Ascending aorta (tissue), 2 donors: ENCODE results near the gene CACNA2D2. TPM values are rescaled to one million over a fixed set of nuclear protein-coding genes. Genes with fewer than 3 reads are reported as not detected.
A peak's percentile ranks its signal among the peaks of the same experiment; 100 is the strongest.

ENCODE experiments used
- DNase-seq, 2 donors: peaks; one replicate each; pipeline ENCODE4 v3.0.0-alpha.2; 2019; ENCODE audit warnings: low spot score in 2 of 2
- H3K27ac ChIP-seq, 2 donors: fragments of 200-600 bp; sonication (generic); one replicate each; pipeline ENCODE4 v1.5.1; 2016 to 2017; ENCODE audit warnings: mild to moderate bottlenecking in 1 of 2
- H3K27me3 ChIP-seq: fragments of 200-600 bp; sonication (generic); one replicate; pipeline ENCODE4 v1.5.1; 2017
- H3K36me3 ChIP-seq, 2 donors: fragments of 200-600 bp; sonication (generic); one replicate each; pipeline ENCODE4 v1.5.1; 2016
- H3K4me1 ChIP-seq, 2 donors: fragments of 200-600 bp; sonication (generic); one replicate each; pipeline ENCODE4 v1.5.1; 2016 to 2017; ENCODE audit warnings: mild to moderate bottlenecking in 1 of 2
- H3K4me3 ChIP-seq, 2 donors: fragments of 200-600 bp; sonication (generic); one replicate each; pipeline ENCODE4 v1.5.1; 2016 to 2017; ENCODE audit warnings: mild to moderate bottlenecking in 1 of 2
- H3K9me3 ChIP-seq, 2 donors: fragments of 200-600 bp; sonication (generic); one replicate each; pipeline ENCODE4 v1.5.1; 2016
- intact Hi-C: fragments of 100-400 bp; cut with DNase I; formaldehyde crosslinking; loops from one replicate; pipeline ENCODE4 v1.15.1; 2023
- total RNA-seq: library from RNA; depleted of rRNA; stranded (reverse); fragments of >200 nt; gene quantifications from one replicate; pipeline ENCODE4 v1.1.0, GENCODE V29; 2016
- TF ChIP-seq, protein P1 (sequence below), 3 experiments: fragments of 200-600 bp in 2 of 3; fragments of 450-650 bp in 1 of 3; sonication (generic) in 2 of 3; IDR thresholded peaks; one replicate each; pipeline ENCODE4 v1.5.1; 2016 to 2019; ENCODE audit warnings: antibody characterized with exemption in 3 of 3, mild to moderate bottlenecking in 1 of 3, moderate library complexity in 1 of 3

Gene CACNA2D2
- total RNA-seq, 1 donor from 2014 or later, result 0.85 TPM

GRCh38 chr3:50536471-50537180 lies 33.2 kb upstream of the CACNA2D2 start:
- H3K4me1 ChIP-seq, result no peaks in the 10 kb centered on the region
- TF ChIP-seq, protein P1, sequence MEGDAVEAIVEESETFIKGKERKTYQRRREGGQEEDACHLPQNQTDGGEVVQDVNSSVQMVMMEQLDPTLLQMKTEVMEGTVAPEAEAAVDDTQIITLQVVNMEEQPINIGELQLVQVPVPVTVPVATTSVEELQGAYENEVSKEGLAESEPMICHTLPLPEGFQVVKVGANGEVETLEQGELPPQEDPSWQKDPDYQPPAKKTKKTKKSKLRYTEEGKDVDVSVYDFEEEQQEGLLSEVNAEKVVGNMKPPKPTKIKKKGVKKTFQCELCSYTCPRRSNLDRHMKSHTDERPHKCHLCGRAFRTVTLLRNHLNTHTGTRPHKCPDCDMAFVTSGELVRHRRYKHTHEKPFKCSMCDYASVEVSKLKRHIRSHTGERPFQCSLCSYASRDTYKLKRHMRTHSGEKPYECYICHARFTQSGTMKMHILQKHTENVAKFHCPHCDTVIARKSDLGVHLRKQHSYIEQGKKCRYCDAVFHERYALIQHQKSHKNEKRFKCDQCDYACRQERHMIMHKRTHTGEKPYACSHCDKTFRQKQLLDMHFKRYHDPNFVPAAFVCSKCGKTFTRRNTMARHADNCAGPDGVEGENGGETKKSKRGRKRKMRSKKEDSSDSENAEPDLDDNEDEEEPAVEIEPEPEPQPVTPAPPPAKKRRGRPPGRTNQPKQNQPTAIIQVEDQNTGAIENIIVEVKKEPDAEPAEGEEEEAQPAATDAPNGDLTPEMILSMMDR (IDR thresholded peaks at IDR 0.05), result no peak
- H3K27ac ChIP-seq, result no peak overlapping the region
- H3K36me3 ChIP-seq, result no peaks in the 10 kb centered on the region
- DNase-seq, result no peak
- no peak overlapping the region for H3K4me3 ChIP-seq
- no peaks in the 10 kb centered on the region for H3K9me3 ChIP-seq
- intact Hi-C loops, result no loop called here
- no peaks in the 10 kb centered on the region for H3K27me3 ChIP-seq

DNA sequence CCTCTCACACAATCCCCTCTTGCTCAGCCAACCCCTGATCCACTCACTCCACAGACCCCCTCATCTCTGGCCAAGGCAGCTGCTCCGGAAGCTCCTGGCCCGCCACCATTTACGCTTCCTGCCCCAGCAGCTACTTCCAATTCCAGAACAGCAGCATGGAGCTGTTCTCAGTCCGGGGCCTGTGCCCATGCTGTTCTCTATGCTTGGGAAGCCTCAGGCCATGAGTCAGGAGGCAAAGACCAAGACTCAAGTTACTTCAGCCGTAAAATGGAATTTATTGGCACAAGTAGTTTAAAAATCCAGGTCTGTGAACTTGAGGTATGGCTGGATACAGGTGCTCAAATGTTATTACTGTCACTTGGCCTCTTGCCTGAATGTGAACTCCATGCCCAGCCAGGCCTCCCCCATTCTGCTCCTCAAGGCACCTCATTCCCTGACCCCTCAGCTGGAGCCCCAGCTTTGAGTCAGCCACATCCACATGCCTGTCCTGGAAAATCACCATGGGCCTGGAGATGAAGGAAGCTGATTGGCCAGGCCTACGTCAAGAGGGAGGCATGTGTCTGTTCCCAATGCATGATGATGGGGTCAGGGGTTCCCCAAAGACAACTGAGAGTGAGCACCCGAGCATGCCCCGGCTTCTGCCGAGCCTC lies 31.4 kb upstream of the CACNA2D2 start:
- no peaks in the 10 kb centered on the region for H3K4me1 ChIP-seq
- H3K4me3 ChIP-seq, result no peak overlapping the region
- TF ChIP-seq, protein P1 (IDR thresholded peaks at IDR 0.05), result no peak
- H3K27ac ChIP-seq, result no peak overlapping the region
- no peaks in the 10 kb centered on the region for H3K9me3 ChIP-seq
- no peaks in the 10 kb centered on the region for H3K27me3 ChIP-seq
- intact Hi-C loops, result no loop called here
- DNase-seq, result no peak
- no peaks in the 10 kb centered on the region for H3K36me3 ChIP-seq

DNA sequence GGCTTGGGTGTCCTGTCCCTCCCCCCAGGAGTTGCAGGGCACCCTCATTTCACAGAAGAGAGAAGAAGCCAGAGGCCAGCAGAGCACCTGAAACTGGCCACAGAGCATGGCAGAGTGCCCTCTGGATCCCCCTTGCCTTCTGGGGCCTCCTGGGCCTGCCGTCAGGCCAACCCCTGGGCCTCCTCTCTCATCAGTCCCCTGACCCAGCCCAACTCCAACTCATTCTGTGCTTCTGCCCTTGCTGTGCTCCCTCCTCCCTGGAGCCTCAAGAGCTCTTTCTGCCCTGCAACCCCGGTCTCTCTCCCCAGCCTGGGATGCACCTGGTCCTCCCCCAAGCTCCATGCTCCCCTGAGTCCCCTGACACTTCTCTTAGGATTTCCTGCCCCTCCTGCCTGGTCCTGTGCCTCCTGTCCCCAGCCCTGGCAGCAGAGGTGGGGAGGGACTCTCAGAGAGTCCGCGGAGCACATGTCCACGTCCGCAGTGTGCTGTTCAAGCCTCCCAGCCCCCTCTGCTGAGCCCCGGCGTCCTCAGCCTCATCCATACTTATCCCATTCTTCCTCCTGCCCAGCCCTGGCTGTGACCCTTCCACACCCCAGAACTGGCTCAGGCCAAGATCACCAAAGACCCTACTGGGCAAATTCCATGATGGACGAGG lies 30.5 kb upstream of the CACNA2D2 start:
- H3K27me3 ChIP-seq, result no peaks in the 10 kb centered on the region
- no peaks in the 10 kb centered on the region for H3K4me1 ChIP-seq
- intact Hi-C loops, result no loop called here
- no peaks in the 10 kb centered on the region for H3K9me3 ChIP-seq
- no peak overlapping the region for H3K27ac ChIP-seq
- DNase-seq, result no peak
- H3K4me3 ChIP-seq, result no peak overlapping the region
- no peaks in the 10 kb centered on the region for H3K36me3 ChIP-seq
- TF ChIP-seq, protein P1 (IDR thresholded peaks at IDR 0.05), result no peak

GRCh38 chr3:50533316-50533715 lies 29.9 kb upstream of the CACNA2D2 start:
- intact Hi-C loops, result no loop called here
- Histone ChIP-seq H3K4me1 (no peaks in the 10 kb centered on the region), H3K27ac (no peak overlapping the region), H3K4me3 (no peak overlapping the region), H3K9me3 (no peaks in the 10 kb centered on the region), H3K27me3 (no peaks in the 10 kb centered on the region), H3K36me3 (no peaks in the 10 kb centered on the region)
- TF ChIP-seq, protein P1 (IDR thresholded peaks at IDR 0.05), result no peak
- DNase-seq, result no peak

DNA sequence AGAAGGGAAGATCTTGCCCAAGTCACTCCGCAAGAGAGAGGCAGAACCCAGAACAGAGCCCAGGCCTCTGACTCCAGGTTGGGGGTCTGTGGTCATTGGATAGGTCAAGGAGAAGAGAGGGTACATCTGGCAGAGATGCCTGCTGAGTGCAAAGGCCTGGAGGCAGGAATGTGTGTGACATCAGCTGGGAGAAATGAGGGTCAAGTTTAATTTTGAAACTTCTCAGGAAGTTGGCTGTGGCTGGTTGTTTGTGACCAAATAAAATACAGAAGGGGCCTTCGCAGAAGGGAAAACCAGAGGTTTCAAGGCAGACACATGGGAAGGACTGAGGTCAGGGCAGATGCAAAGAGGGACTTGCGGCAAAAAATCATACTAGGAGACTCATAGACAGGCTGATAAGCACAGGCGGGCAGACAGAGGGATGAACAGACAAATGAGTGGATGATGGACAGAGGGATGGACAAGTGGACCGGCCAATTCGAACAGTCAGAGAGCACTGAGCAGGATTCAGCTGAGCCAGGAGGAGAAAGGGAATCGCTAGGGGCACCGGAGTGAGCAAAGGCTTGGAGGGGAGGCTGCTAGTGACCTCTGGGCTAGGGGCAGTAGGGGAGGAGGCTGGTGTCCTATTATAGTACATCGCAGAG lies 28.8 kb upstream of the CACNA2D2 start:
- Histone ChIP-seq H3K4me1 (no peaks in the 10 kb centered on the region), H3K9me3 (no peaks in the 10 kb centered on the region), H3K36me3 (no peaks in the 10 kb centered on the region), H3K4me3 (no peak overlapping the region), H3K27me3 (no peaks in the 10 kb centered on the region), H3K27ac (peak overlapping the region in 1 of 2 donors; percentile 56)
- DNase-seq, result no peak
- intact Hi-C loops, result no loop called here
- TF ChIP-seq, protein P1 (IDR thresholded peaks at IDR 0.05), result no peak
